Measurements from ENCODE around the gene THAP9.

DNA sequence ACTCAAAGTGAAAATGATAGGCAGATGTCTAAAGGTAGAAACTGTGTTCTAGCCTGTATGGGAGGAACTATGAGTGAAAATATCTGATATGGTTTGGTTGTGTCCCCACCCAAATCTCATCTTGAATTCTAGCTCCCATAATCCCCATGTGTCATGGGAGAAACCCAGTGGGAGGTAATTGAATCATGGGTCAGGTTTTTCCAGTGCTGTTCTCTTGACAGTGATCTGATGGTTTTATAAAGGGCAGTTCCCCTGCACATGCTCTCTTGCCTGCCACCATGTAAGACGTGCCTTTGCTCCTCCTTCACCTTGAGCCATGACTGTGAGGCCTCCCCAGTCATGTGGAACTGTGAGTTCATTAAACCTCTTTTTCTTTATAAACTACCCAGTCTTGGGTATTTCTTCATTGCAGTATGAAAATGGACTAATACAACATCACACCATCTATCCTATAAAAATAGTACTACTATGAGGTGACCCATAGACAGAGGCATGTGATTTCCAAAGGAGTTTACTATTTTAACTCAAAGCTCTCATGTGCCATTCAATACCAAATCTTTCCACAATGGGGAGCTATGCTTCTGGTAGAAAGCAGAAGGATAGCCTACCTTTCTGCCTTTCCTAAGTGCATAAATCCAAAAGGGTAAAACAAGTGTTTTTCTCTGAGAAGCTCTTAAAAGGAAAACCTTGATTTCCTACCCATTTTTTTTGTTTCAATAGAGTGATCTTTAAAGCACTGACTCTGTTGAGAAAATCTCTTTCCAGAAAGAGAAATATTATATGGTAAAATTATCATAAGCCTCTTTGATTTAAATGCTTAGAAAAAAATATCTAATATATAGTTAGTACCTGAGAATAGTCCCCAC is 48.4 kb upstream of the THAP9 start:
- TF ChIP-seq POLR2A (IDR thresholded peaks at IDR 0.05; ENCODE audit: low read length) (no peak), GATA1 (IDR thresholded peaks at IDR 0.05; ENCODE audit: low read depth, low read length) (no peak)
